A549 (cell line): Measurements from ENCODE around the gene PLCB4.

Experiments used
- MYC ChIP-seq: IDR thresholded peaks from 2 replicates; pipeline ENCODE4 v1.6.1; 2012; ENCODE audit warnings: mild to moderate bottlenecking, inconsistent platforms, low read length, improper control_type of control experiment, borderline replicate concordance
- TF ChIP-seq, protein P1 (sequence below): IDR thresholded peaks from 2 replicates; pipeline ENCODE4 v1.6.1; 2012

DNA sequence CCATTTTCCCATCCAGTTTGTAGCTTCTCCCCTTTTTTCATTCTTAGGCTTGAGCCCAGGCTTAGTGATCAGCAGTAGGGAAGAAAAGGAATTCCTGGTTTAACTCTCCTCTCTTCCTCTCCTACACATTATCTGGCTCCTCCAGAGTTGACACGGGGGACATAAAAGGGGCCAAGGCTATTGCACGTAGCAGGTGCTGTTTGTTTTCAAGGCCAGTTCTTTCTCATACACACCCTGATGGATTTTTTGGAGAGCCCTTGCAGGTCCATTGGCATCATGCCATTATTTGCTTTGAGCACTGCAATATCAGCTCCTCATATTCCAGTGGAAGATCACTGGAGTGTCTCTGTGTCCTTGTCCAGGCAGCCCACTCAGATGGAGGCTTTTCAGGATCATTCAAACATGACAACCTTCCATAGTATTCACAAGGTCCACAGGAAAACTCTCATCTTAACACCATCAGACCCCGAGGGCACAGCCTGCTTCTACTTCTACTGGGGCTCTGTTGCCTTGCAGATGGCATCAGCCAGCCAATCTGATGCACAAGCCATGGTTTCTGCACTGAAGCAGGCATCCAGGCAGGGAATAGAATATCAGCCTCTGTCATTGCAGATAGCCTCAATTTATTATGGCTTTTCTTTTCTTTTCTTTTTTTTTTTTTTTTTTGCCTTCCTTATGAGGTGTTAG is 18.8 kb downstream of the PLCB4 start:
- TF ChIP-seq, protein P1, sequence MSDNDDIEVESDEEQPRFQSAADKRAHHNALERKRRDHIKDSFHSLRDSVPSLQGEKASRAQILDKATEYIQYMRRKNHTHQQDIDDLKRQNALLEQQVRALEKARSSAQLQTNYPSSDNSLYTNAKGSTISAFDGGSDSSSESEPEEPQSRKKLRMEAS: no peak
- no peak for TF ChIP-seq MYC
